HG03060 (cell line): ENCODE results near the gene RAD51B.

Experiments
- ATAC-seq: cut with Tn5 transposase; IDR thresholded peaks from one replicate; pipeline ENCODE4 v1.9.1; 2021; ENCODE audit warnings: low read depth, moderate number of reproducible peaks; ENCODE audit not compliant: unreplicated experiment

RAD51B gene

DNA sequence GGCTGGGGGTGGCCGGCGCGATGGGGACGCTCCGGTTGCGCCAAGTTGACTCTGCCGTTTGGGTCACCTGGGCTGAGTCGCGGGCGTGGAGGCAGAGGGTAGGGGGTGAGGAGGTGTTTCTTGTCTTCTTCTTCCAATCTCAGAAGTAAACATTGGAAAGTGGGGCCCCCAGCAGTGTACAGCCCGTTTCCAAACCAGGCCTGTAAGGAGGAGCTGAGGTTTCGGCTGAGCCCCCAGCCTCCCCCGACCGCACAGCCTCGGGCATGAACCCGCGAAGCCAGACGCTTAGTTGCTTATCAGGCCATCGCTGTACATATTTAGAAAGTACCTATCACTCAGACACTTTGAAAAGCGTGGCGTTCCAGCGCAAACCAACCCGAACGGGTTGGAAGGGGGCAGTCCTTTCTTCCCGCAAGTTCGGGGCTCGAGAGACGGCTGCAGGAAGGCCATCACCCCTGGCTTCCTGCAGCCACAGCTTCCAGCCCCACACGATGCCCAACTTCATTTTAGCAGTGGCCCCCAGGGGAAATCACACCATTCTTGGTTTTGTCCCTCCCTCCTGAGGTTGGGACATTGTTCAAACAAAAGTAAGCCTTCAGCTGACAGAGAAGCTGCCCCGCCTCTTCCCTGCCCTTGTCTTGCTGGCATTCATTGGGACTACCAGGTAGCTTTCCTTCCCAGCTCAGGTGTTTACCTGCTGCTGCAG lies 809.2 kb downstream of the RAD51B start:
- no peak for ATAC-seq

DNA sequence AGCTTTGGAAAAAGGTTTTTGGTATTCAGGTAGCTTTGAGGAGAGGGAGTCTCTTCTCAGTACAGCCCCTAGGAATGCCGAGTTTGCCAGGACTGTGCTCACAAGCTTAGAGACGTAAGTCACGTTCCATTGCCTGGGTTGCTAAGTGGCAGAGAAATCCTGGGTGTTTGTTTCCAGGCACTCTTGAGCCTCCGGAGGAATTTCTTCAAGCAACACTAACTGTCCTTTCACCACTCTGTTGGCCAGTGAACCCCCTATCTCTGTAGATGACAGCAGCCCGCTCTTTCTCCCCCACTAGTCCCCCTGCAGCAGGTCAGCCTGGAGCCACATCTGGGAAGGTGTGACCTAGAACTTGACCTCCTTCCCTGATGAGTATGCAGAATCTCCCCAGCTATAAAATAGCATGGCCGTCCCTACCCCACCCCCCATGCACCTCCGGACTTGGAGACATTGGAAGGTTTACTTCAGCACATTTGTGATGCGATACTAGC lies 810.5 kb downstream of the RAD51B start:
- ATAC-seq: no peak

DNA sequence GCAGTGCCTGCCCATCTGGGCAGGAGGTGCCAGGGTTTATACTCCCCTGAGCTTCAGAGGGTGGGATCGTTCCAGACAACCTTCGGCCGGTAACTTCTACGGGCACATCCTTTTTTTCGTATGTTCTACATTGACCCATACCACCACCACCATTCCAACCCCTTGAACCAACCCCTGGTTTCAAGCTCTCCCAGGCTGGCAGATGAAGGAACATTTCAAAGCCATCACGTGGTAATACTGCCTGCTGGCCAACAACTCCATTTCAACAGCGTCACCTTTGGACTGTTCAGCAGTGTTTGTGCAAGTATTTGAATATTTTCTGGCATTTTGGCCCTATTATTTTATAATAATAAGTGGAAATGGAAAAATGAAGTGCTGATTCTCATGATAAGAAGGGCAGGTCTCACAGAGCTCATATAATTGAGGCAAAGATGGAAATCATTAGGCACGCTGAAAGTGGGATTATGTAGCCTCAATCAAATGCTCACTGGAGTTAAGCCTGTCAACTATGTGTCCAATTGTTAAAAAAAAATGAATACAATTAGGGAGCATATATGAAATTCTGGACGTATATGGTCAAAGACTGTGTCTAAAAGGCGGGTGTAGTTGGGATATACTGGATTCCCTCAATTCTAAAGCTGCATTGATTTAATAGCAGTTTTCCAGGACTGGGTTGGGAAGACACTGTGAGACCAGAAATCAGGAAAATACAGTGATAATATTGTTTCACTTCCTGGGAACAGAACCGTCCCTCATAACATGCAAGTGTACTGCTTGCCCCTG lies 811.2 kb downstream of the RAD51B start:
- ATAC-seq: no peak

DNA sequence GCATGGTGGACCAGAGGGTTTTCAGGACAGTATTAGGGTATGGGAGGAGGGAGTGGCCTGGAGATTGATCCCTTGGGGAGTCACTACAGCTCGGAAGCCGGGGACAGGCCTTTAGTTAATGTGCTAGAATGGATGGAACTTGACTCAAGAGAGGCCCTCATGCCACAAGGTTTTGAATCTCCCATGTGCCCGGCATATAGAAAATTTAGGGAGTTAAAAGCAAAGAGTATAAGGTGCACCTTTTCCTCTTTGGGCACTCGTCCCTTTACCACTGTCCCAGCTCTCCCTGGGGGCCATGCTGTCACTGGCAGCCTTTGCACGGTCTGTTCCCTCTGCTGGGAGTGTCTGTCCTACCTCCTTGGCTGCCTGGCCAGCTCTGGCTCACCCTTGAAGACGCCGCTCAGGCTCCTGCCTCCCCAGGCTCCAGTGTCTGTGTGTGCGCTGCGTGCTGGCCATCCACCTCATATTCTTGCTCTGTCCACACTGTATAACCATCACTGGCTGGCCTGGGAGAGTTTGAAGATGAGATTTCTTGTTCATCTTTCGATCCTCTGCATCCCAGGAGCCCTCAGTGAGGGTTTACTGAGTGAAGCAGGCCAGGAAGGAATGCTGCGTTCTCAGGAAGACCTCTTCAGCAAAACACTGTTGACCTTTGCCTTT lies 811.9 kb downstream of the RAD51B start:
- ATAC-seq: no peak

DNA sequence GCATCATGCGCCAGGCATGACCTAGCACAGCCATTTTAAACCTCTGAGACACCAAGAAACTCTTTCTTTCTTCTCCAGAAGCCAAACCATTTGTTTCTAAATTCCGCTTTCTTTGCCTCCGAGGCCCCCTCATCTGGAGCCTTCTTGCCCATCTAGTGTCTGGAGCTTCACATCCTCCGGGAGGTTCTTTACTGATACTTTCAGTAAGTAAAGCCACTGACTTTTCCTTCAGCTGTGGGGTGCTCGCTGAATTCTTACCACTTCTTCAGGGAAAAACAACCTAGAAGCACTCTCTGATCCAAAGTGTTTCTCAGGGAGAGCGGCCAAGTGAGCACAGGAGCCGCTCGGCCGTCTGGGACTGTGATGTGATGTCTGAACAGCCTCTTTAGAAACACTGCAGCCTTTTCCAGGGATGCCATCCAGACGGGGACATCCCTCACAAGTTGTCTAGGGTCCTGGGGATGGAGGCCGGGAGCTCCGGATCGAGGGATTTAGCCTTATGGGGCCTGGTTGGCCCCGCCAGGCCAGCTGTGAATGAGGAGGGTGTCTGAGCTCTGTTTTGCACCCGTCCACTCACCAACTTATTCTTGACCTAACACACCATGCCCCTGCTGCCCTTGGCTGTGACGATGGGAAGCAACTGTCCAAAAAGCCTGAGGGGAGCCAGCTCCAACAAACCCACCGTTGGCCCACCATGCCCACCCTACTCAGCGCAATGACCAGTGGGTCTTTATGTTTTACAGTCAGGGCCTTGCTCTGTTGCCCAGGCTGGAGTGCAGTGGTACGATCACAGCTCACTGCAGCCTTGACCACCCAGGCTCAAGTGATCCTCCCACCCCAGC lies 812.7 kb downstream of the RAD51B start:
- no peak for ATAC-seq

DNA sequence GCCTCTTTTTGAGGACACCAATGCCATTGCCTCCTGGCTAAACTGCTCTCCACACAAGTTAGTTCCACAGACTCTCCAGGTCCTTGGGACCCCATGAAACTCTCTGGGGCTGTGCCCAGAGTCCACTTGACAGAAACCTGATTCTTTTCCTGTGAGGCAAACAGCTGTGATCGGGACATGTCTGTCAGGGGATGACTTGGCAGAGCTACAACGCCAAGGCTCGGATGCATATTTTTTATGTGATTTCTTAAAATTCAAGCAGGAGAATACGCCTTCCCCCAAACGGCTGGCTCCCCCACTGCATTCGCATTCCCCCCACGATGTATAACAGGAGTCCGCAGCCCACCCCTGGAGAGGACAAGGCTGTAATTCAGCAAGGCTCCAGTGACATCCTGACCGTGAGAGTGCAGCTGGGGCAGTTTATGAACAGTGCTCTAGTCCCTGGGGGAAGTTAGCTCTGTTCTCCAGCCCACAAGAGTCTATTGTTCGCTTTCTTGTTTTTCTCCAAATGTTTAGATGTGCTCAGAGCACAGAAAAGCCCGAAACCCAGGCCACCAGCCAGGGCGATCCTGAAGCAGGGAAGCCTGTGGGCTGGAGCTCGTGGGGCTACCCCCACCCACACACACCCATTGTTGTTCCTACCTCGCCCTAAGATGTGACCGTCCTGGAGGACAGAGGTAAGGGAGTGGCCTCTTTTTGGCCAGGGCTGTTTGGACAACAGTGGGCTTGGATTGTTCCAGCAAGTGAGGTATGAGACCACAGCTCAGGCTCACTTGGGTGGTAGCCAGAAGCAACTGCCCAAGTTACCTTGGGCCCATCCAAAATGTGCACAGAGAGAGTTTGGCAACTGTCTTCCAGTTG lies 813.8 kb downstream of the RAD51B start:
- no peak for ATAC-seq

DNA sequence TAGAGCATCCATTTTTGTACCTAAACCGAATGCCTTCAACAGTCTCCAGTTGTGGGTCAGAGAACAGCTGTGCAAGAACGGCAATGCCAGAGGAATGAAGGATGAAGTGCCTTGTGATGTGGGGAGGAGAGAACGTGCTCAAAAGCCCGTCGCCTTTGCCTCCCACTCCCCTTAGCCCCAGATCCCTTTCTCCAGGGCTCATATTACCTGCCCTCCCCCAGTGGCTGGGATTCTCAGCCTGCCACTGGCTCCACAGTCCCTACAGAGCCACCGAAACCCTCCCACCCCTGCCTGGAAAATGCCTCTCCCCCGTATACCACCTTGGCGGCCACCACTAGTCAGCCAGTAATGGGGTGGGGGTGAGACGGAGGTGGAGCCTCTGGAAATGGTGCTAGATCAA lies 814.8 kb downstream of the RAD51B start:
- ATAC-seq: no peak

DNA sequence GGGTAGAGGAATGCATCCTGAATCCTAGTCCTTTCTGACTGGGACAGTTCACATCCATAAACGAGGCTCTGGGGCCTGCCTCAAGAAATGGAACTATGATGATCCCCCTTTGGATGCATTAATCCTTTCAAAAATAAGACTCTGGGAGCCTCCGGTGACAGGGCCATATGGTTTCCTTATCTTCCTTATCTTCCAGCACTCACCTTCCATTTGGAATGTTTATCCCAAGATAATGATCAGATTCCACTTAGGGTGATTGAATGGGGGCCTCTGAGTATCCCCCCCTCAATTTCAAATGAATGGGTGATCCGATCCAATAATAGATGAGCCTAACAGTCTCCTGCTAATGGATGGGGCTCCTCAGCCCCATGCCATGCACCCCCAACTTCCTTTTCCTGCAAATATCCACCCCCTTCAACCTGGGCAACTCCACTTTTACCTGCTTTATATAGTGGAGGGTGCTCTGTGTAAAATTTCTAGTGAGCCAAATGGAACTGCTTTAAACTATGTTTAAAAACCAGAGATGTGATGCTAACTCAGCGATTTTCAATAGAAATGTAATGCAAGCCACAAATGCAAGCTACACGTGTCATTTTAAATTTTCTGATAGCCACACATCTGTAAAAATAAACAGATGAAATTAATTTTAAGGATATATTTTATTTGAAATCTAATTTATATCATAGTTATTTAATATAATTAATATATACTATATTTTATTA lies 815.5 kb downstream of the RAD51B start:
- no peak for ATAC-seq

DNA sequence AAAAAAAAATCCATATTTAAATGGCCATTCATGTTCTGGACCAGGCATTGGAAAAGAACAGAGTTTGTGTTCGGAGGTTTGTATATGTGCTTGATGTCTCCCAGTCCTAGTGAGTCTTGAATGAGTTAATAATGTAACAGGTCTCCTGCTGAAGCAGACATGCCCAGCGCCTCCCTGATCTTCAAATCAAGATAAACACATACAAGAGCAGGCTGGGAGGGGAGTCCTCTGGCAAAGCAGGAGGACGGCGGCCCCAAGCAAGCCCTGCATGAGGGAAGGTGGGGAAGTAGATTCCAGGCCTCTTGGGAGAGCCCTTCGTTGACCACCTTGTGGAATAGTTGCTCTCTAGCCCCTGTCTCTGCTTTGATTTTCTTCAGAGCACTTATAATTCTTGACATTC lies 817.0 kb downstream of the RAD51B start:
- ATAC-seq: no peak

DNA sequence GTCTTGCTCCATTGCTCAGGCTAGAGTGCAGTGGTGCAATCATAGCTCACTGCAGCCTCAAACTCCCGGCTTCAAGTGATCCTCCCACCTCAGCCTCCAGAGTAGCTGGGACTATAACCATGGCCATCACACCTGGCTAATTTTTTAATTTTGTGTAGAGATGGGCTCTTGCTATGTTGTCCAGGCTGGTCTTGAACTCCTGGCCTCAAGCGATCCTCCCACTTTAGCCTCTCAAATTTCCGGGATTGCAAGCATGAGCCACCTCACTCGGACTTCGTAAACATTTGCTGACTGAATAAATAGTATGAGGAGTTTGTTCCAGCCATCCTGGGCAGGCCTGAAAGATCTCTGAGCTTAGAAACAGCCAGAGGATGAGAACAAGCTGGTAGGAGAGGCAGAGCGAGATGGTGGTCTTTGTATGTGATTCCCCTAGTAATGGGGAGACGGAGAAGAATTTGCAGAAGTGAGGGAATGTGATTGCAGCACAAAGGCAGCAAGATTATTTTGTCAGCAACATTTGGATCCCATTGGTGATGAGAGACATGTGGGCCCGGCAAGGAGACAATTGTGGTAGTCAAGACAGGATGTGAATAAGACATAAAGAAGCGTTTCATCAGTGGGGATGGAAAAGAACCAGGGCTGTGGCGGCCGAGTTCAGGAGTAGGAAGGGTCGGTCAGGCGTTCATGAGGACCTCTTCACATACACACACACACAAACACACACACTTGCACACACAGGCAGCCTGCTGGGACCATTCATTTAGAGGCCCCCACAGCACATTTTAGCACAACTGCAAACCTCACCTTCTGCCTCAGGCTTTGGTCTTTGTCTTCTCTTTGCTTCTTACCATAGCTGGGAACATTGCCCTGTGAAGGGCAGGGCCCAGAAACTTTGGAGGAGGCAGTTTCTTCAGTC lies 817.8 kb downstream of the RAD51B start:
- no peak for ATAC-seq

DNA sequence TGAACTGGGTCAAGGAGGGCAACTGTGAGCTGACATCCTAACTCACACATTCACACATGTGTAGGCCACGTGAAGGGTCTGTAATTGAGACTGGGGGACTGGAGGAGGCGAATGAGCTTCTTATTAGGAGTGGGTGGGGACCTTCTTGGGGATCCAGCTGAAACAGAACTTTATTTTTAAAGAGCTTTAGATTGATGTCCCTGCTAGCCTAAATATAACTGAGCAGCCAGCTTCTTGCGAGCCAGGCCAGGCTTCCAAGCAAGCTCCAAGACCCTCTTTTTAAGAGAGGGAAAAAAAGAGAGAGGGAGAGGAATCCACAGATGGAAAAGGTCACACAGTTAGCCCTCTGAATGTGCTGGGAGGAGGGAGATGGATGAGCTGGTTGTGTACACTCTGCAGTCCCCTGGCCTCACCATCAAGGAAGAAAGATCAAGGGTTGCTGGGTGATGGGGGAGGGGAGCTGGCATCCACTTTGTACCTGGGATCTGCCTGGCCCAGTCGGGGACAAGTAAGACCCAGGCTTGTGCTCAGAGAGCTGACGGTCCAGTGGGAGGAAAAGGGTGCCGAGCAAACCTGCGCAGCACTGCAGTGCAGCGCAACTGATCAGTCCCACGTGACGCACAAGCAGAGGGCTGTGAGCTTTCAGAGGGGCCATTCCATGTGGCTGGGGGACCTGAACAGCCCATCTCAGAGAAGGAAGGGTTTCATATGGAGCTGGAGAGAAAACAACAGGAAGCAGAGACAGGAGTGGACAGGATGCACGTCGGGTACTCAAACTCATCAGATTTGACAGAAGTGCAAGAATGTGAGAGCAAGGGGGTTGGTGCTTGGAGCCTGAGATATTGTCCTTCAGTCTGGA lies 818.8 kb downstream of the RAD51B start:
- no peak for ATAC-seq

DNA sequence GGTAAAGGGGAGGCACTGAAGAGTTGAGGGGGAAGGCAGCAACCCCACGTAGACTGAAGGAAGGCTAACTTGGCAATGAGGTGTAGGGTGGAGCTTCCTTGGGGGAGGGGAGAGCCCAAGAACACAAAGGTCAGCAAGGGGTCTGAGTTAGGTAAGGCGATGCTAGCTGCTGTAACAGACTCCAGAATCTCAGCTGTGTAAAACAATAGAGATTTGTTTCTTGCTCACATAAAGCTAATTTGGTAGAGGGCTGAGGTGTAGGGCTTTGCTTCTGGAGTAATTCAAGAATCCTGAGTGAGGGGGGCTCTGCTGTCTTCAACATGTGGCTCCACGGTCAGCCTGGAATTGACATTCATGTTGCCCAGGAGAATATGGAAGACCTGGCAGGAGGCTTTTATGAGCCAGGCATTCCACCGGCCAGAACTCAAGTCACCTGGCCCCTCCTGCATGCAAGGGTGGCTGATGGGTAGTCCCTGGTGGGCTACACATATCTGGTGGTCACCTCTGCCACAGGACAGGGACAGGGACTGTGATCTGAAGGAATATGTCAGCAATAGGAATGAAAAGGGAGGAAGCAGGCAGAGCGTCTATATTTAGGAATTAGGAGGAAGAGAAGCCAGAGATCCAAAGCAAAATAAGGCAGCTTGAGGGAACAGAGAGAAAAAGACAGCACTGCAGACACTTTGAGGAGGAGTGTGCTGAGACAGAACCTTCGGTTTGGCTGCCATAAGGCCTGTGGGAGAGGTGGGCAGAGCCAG lies 819.6 kb downstream of the RAD51B start:
- no peak for ATAC-seq

DNA sequence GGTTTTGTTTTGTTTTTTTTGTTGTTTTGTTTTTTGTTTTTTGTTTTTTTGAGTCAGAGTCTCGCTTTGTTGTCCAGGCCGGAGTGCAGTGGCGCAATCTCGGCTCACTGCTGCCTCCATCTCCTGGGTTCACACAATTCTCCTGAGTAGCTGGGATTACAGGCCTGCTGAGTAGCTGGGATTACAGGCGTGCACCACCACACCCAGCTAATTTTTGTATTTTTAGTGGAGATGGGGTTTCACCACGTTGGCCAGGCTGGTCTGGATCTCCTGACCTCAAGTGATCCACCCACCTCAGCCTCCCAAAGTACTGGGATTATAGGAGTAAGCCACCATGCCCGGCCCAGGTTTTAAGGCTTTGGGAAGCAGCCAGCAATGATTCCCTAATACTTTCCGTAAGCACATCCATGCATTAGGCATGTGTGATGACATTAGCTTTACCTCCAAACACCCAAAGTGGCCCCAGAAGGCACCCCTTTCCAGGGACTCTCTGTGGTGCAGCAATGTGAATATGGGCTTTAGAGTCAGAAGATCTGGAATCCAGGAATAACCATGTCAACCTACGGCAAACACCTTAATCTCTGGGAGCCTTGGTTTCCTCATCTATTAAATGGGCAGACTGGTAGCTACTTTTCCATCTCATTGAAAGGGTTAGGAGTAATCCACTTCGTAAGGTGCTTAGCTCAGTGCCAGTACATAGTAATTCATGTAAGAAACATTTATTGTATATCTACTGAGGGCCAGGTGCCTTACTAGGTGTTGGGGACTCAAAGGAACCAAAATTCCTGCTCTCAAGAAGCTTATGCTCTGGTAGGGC lies 820.4 kb downstream of the RAD51B start:
- ATAC-seq: no peak

DNA sequence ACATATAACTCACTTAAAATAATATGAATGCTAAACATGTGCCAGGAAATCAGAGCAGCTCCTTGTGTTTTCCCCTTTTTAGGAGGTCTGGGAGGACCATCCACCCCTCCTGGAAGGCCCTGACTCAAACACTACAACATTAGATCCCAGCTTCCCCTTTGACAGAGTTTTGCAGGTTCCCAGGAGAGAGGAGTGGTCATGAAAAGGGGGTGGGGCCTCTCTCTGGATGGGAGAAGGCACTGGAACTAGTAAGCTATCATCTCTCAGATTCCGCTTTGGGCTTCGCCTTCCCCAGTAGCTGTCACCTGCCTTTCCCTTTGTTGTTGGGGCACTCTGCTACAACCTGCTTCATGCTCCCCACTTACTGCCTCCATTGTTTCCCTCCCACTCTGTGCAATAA lies 824.1 kb downstream of the RAD51B start:
- no peak for ATAC-seq

DNA sequence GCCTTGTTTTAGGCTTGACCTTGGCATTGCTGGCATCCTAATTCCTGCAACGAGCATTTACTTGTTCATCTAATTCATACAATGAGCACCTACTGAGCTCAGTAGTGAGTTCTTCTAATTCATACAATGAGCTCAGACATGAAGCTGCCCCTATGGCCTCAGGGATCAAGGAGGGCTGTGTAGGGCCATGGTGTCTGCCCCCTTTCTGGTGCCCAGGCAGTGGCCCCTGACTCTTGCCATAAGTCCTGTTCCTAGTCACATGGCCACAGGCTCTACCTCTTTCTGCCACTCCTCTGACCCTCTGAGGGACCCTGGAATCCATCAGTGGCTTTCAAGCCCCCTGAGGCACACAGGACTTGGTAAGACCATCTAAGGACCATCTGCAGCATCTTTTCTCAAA lies 824.5 kb downstream of the RAD51B start:
- no peak for ATAC-seq

DNA sequence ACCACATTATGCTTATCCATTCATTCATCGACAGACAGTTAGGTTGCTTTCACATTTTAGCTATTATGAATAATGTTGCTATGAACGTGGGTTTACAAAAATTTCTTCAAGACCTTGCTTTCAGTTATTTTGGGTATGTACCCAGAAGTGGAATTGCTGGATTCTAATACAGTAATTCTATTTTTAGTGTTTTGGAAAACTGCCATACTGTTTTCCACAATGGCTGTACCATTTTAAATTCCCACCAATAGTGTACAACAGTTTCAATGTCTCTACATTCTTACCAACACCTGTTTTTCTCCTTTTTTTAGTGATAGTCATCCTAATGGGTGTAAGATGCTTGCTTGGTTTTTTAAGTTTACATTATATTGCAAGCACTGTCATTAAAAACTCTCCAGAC lies 825.8 kb downstream of the RAD51B start:
- ATAC-seq: no peak
